Measurements from ENCODE around the gene DPT.

DPT gene

DNA sequence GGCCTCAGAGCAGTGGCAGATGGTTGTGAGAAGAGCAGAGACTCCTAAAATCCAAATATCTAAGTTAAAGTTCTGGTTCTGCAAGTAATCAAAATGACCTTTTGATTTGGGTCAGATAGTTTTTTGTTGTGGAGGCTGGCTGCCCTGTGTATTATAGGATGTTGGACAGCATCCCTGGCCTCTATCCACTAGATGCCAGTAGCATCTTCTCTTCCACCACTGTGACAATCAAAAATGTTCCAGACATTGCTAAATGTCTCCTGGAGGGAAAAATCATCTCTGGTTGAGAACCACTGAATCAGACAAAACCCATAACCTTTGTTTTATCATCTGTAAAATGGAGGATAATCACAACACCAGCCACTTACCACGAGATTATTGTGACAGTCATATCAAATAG, 5.9 kb upstream of the DPT start:
- no peak for DNase-seq

DNA sequence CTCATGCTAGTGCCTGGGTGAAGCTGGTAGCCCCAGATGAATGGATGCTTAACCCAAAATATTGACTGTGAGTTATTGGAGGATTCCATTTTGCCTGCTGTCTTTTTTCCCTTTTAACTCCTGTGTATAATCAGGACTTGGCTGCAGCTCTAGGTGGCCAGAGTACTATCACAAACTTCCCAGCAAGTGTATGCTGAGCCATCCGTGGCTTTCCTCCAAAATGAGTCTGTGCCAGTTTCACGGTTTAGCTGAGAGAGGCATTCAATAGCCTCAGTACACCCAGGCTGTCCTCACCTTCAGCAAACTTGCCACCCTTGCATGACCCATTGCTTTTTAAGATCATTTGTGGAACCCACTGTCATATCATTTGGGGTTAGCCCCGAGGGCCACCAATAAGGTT, 5.3 kb upstream of the DPT start:
- no peak for DNase-seq

DNA sequence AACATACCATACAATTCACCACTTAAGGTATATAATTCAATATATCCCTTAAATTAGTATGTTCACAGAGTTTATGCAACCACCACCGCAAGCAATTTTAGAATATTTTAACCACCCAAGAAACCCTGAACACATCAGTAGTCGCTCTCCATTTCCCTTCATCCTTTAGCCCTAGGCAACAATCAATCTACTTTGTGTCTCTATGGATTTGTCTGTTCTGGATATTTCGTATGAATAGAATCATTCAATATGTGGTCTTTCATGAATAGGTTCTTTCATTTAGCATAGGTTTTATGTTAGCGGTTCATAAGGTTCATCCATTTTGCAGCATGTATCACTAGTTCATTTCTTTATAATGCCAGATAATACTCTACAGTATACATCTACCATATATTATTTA, 4.2 kb upstream of the DPT start:
- no peak for DNase-seq

DNA sequence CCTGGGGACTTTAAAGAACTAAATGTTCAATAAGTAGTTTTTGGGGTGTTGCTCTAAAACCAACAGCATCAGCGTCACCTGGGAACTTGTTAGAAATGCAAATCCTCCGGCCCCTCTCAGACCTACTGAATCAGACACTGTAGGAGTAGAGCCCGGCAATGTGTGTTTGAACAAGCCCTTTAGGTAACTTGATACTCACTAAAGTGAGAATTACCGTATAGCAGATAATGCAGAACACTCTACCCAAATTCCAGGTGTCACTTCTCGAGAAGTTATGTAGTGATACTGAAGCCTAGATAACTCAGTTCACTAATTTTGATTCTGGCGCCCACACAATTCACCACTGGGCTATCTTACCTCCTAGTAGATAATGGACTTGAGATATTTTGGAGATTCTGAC, 3.7 kb upstream of the DPT start:
- no peak for DNase-seq

DNA sequence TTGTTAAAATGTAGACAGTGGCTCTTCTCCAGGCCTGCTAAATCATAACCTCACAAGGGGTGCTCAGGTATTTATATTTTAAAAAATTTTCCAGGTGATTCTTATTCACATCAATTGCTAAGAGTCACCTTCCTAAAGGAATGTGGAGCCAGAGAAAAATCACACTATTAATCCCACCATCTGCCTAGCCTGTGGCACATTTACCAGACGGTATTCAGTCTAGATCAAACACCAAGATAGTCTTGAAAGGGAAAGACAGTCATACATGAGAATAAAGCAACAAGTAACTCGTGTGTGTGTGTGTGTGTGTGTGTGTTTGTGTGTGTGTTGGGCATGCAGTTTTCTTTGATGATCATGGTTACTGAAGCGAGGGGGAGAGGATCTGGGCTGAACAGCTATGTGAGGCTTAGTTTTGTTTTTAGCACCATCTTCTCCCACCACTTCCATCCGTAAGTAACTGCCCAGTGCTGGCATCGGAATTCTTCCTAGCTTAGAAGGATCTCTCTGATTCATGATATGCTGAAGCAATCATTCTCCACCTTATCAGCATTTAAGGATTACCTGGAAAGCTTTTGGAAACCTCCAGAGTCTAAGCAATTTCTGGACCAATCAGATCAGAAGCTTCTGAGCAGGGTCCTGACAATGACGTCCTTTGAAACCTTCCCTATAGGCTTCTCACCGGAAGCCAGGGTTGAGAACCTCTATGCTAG, 2.4 kb upstream of the DPT start:
- DNase-seq: no peak

DNA sequence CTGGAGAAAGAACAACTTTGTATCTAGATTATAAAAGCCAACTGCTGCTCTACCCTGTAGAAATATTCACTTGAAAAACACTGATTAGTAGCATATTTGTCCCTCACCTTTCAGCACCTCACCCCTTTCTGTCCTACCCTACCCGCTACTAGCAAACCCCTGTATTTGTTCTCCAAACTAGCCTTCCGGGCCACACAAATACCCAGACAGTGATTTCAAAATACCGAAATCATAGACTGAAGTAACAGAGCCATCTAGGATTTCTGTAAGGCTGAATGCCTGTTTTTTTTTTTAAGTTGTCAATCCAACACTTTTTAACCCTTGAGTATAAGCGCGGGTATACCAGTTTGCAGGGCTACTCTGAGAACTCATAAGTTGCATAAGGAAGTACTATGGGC, 398 bp upstream of the DPT start:
- no peak for DNase-seq

DNA sequence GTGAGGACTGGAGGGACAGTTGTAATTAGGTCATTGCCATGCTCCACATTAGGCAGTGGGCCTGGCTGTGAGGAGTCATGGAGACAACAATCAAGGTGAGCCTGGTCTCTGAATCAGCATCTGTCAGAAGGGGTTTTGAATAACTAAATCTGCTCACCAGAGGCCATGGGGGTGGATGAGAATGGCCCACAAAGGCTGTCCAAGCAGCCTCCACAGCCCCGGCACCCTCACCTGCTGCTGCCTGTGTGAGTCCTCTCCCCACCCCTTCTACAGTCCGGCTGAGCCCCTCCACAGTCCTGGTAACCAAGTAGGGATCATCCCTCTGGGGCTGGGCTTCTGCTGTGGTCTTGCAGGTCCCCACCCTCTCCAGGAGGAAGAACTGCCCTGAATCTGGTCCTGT, 2.3 kb downstream of the DPT start:
- no peak for DNase-seq

DNA sequence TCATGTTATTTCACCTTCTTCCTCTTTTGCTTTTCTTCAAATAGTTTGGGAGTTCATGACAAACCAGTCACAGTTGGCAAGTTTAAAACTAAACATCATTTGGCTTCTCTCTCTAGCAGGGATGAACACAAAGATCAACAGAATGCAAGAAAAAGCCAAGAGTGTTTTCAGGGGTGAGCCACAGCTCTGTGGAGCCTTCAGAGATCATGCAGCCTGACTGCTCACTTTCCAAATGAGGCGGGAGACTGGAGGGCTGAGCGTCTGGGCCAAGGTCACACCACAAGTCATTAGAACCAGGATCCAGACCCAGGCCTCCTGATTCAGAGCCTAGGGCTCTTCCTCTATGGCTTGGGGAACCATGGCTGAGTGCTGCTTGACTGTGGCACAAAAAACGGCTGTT, 2.7 kb downstream of the DPT start:
- DNase-seq: no peak

DNA sequence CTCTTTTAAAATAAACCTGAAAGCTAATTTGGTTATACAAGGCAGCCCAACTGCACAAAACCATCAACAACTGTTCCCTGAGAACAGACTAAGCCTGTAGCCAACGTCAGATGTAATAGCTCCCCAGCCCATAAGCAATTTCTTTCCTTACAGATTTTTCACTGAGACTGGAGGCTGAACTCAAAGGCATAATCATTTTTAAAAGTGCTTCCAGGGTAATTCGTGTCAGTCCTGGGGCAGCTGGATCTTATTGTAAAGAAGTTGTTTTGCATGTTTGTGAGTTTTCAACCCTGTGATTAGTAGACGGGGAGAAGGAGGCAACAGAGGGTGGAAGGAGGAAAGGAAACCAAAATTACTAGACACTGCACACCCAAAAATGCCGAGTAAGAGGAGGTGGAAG, 3.2 kb downstream of the DPT start:
- DNase-seq: no peak

DNA sequence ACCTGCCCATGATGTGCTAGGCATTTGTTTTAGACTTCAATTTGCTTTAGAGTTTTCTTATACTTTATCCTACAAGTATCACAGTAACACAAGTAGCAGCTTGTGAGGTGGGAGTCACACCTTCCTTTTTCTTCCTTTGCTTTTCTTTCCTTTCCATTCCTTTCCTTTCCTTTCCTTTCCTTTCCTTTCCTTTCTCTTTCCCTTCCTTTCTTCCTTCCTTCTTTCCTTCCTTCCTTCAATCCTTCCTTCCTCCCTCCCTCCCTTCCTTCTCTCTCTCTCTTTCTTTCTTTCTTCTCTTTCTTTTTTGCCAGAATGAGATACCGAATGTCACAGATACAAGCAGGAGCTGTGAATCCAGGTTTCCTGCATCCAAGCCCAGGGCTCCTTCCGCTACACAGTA, 3.9 kb downstream of the DPT start:
- DNase-seq: no peak

DNA sequence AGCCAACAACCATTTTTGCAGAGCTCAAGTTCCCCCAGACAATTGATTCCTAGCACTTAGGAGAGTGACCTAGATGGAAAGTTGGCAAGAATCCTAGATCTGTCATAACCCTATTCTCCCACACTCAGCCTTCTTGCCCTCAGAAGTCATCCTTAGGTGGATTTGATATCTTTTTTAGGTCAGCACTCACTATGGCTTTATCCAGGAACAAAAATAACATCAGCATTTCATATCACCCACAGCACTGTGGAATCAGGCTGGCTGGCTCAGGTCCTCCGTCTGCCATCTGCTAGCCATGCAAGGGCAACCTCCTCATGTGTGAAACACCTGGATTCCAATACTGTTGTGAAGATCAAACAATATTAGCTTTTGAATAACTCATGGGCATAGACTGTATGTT, 6.0 kb downstream of the DPT start:
- no peak for DNase-seq

DNA sequence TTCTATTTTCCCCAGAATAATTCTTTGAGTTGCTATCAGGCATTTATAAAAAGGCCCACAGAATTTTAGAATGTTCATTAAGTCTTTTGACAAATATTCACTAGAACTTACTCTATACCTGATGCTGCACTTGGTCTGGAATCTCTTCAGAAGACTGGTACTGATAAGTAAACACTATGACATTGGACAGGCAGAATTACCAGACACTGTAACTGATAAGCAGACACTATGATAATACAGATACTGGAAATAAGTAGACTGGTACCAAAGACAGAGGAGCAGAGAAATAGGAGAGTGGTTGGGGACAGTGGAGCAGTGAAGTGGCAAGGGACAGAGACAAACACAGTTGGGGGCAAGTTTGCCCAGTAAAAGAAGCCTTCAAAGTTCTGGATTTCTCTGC, 8.2 kb downstream of the DPT start:
- DNase-seq: no peak

DNA sequence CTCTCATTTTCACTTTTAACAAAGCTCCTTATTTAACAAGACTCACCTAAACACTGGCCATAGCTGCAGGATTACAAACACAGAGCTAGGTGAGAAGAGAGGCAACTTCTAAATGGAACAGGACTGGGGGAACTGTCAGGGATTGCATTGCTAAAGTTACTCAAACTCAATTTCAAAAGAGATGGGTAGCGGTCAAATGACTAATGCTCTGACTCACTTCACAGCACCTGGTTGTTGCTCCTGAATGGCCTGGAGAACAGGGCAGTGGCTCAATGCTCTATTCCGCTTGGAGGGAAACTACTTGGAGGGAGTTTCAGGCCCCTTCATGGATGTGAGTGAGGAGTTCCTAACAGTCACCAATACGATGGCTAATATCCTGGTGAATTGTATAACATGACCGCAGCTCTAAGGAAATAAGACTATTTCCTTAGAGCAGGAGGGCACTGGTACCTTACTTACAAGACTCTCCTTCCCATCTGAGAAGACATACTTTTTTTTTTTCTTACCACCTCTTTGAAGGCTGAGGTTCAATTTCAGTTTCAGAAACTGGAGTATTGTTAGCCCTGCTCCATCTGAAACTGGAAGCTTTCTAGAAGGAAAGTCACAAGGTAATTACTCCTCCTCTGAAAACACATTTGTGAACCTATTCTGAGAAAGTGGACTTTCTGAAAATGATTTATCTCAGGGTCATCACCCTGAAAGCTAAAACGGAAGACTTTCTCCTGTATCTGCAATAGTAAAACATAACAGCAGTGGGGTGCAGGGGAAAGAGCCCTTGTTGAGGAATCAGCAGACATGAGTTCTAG, 9.5 kb downstream of the DPT start:
- no peak for DNase-seq

DNA sequence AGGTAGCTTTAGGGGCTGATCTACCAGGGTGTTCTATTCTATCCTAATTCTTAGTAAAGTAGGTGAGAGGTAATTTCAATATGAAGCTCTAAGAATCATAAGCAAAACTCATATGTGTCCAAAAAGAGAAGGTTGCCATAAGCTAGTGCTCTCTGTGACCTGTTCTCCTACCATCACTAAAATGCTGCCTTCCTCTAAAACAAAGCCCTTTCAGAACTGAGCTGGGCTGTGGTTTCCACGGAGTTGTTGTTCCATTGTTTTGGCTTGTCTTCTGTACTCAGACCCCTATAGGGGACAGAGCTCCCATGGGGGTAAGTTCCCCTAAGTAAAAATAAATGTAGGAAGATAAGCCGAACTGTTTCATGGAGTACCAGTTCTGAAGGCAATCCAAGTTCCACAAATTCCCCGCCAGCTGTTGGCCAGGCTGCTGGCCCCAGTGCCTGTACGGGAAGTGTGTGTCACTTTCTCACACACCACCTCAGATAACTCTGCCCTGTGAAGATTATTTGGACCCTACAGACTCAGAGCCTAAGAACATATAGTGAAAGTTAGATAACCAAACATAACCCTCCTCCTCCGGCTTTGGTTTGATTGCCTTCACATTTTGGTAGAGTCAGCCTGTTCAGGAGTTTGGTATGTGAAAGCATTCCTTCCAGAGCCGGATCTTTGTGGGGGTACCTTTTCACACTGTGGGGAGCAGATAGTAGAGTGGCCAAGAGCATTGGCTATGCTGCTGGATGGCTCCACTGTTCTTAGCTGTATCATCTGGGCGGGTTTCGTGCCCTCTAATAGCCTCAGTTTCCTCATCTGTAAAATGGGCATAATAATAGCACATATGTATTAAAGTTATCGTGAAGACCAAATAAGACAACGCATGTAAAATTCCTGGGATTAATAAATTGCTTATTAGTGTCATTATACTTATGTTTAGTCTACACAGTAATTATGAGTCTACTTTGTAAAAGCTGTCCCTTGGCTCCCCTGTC, 10.8 kb downstream of the DPT start:
- DNase-seq: no peak

DNA sequence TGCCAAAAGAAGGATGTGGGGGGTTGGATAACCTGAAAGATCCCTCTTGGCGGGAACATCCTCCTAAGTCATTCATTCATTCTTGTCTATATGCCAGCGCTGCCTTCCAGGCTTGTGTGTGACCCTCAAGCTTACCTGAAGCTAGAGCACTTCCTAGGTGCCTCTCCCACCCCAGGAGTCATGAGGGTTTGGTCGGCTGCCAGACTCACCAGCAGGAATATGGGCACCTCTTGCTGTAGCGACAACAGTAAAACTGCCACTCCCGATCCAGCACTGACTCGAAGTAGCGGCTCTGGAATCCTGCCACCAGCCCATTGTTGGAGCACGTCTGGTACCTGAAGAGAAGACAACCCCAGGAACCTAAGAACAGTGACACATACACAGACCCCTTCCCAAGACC, 15.0 kb downstream of the DPT start:
- no peak for DNase-seq

DNA sequence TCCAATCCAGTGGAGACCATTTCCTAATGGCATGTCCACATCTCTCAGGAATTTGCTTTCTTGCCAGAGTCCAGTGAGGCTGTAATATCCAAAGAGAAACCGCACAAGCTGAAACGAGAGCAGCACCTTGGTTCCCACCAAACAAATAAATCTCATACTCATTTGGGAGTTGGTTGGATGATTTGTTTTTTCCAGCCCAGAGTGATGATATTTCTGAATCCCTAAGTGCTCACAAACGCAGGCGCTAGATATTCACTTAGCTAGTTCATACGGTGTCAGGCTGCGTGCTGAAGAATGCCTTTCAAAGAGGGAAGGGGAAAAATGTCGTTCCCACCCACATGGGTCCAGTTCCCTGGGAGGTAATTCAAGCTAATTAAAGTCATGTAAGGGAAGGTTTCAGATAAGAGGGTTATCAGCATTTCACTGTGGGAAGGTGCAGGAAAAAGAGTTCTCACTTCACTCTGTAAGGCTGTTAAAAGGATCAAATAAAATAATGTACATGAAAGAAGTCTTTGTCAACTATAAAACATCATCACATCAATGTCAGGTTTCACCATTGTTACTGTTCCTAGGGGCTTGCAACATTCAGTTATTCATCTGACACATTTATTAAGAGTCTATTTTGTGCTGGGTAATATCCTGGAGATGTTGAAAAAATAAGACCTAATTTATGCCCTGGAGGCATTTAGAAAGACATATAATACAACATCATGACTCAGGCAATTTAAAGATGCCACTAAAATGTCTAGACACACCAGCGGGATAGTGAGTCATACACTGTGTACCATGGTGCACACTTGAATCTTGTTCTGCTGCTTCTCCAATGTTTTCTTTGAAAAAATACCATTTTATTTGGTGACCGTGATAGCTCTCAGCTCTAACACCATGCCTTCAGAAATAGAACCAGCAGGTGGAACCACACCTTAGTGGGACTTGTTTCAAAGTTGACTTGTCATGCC, 19.3 kb downstream of the DPT start:
- no peak for DNase-seq

DNA sequence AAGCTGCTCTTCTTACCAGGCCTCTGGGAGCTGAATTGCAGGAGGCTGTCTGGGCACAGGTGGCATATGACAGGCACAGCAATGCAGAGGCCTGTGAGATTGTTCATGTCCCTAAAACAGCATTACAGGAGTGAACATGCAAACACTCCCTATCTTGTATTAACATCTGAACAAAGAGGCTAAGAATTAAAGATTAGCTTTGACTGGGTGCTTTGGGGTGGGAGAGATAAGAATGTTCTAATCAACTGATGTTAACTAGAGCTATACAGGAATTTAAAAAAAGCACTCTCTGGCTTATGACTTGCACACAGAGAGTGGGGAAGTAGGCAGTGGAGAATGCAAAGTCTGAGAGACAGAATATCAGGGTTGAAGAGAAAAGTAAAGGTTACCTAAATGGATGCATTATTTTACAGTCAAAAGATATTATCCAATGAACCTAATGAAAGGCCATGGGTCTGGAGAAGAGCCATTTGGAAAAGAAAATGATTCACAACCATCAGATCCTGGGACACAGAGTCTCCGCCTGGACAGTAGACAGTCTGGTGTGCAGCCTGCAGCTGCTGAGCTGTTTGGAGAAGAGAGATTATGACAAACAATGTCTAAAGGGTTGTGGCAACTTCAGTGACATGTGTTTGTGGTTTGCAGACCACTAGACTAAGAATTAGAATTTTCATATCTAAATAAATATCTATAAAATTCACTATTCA, 20.2 kb downstream of the DPT start:
- DNase-seq: no peak

DNA sequence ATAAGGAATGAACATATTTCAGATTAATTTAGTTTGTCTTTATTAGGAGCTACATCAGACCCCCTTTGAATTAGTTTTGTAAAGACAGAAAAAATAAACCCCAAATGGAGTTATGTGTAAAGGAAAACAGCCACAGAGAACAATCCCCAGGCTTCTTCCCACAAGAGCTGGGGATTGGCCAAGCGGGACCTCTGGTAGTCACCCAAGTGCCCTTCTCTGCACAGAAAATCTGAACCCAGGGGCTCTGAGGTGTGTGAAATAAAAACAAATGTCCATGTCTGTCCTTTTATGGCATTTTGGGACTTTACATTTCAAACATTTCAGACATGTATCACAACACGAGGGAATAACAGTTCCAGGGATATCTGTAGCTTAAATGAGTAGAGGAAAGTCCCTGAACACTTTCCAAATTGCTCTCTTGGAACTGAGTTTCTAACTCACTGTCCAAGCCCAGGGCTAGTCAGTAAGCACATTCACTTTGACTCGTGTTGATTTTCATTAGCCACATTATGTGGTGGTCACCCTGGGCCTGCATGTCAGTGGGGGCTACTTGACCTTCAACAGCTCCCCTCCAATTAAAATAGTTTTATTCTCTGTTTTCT, 22.5 kb downstream of the DPT start:
- no peak for DNase-seq

DNA sequence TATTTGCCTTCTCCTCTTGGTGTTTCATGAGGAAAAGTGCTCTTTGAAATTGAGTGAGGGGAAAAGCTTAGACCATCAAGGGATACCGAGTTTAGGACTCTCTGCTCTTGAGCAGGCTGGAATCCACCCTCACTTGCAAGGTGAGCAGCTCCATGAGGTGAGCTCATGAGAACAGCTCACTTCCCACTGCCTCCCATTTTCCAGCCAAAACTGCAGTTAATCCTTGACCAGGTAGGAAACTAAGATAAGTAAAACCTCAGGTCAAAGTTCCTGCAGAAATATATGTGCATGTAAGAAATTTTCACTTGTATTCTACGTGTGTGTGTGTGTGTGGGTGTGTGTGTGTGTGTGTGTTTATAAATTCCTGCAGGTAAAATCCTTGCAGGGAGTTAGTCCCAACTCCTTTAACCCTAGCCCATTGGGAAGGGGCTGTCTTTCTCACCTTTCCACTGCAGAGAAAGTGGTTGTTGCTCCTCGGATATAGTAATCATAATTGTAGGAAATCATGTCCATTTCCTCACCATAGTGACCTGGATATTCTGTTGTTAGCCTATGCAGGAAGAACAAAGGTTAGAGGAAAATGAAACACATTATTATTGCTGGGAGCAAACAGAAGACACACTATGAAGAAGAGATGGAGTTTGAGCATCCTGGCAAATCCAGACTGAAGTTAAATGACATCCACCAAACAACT, 28.3 kb downstream of the DPT start:
- no peak for DNase-seq

DNA sequence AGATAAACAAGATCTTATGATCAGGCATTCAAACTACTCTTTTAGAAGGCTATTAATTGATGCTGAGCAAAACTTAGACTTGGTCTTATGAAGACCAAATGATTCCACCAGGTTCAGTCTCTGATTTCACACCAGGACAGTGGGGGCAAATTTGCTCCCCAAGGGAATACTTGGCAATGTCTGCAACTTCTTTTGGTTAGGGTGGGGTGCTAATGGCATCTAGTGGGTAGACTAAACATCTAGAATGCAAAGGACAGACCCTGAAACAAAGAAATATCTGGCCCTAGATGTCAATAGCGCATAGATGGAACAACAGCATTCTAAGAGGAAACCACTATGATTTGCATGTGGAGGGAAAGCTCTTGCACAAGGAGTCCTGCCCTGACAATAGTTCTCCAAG, 30.6 kb downstream of the DPT start:
- no peak for DNase-seq

Measured in inflammatory macrophage (primary cell).